ENCODE data around the gene TNFAIP3. TPM values are rescaled to one million over a fixed set of nuclear protein-coding genes. Genes with fewer than 3 reads are reported as not detected.

Gene TNFAIP3
- total and polyA plus RNA-seq, 8 donors: 7.8 to 77.0 (median 12.4) TPM

- intact Hi-C loops (cut with DNase I; ENCODE audit: low total_unique reads): no loop called here
- Histone ChIP-seq H3K27ac (peak overlapping the region in 1 of 5 donors; percentile 38), H3K9me3 (no peaks in the 10 kb centered on the region)
Observed at GRCh38 chr6:137824896-137825295, 42.2 kb upstream of the TNFAIP3 start.

GRCh38 chr6:137827411-137827940, 39.6 kb upstream of the TNFAIP3 start:
- Histone ChIP-seq H3K4me1 (peaks cover 0 to 10% (median 4%) of the 10 kb centered on the region in 4 donors), H3K27me3 (no peaks in the 10 kb centered on the region), H3K27ac (no peak overlapping the region), H3K4me3 (no peak overlapping the region), H3K36me3 (no peaks in the 10 kb centered on the region), H3K9me3 (no peaks in the 10 kb centered on the region)
- DNase-seq: no peak
- intact Hi-C loops (cut with DNase I; ENCODE audit: low total_unique reads): no loop called here
- TF ChIP-seq POLR2AphosphoS5 (IDR thresholded peaks at IDR 0.05) (no peak), POLR2A (IDR thresholded peaks at IDR 0.05) (no peak), CTCF (IDR thresholded peaks at IDR 0.05) (no peak), EP300 (IDR thresholded peaks at IDR 0.05) (no peak)
- 91 to 95% (median 92%) methylated on average over 5 of the region's 5 CpGs for WGBS, 5 donors

More at GRCh38 chr6:137824896-137825295, 42.2 kb upstream of the TNFAIP3 start:
- Histone ChIP-seq H3K27me3 (no peaks in the 10 kb centered on the region), H3K4me1 (peaks cover 0 to 26% (median 7%) of the 10 kb centered on the region in 4 donors), H3K4me3 (no peak overlapping the region), H3K36me3 (no peaks in the 10 kb centered on the region)
- WGBS, 5 donors: 77 to 86% (median 85%) methylated on average over 2 of the region's 2 CpGs
- DNase-seq: no peak
- TF ChIP-seq EP300 (IDR thresholded peaks at IDR 0.05): no peak

- Histone ChIP-seq H3K27ac (no peak overlapping the region), H3K4me3 (no peak overlapping the region), H3K27me3 (no peaks in the 10 kb centered on the region), H3K9me3 (no peaks in the 10 kb centered on the region), H3K4me1 (peaks cover 0 to 10% (median 4%) of the 10 kb centered on the region in 4 donors), H3K36me3 (no peaks in the 10 kb centered on the region)
- intact Hi-C loops (cut with DNase I; ENCODE audit: low total_unique reads): no loop called here
- DNase-seq: no peak
- WGBS, 5 donors: 85 to 93% (median 90%) methylated on average over 4 of the region's 4 CpGs
- TF ChIP-seq POLR2A (IDR thresholded peaks at IDR 0.05) (no peak), CTCF (IDR thresholded peaks at IDR 0.05) (no peak), POLR2AphosphoS5 (IDR thresholded peaks at IDR 0.05) (no peak), EP300 (IDR thresholded peaks at IDR 0.05) (no peak)
Observed at GRCh38 chr6:137827977-137828810, 38.9 kb upstream of the TNFAIP3 start.

- no peak for TF ChIP-seq POLR2A (IDR thresholded peaks at IDR 0.05)
- TF ChIP-seq EP300 (IDR thresholded peaks at IDR 0.05): no peak
- TF ChIP-seq POLR2AphosphoS5 (IDR thresholded peaks at IDR 0.05): no peak
- no peak for TF ChIP-seq CTCF (IDR thresholded peaks at IDR 0.05)
- Histone ChIP-seq H3K4me3 (no peak overlapping the region), H3K27me3 (no peaks in the 10 kb centered on the region), H3K9me3 (no peaks in the 10 kb centered on the region), H3K4me1 (no peaks in the 10 kb centered on the region), H3K27ac (no peak overlapping the region), H3K36me3 (no peaks in the 10 kb centered on the region)
- intact Hi-C loops (cut with DNase I; ENCODE audit: low total_unique reads): no loop called here
- no peak for DNase-seq
- WGBS, 5 donors: 75 to 88% (median 83%) methylated on average over 4 of the region's 4 CpGs
Observed at GRCh38 chr6:137829641-137830083, 37.4 kb upstream of the TNFAIP3 start.

- Histone ChIP-seq H3K4me1 (no peaks in the 10 kb centered on the region), H3K4me3 (no peak overlapping the region), H3K36me3 (no peaks in the 10 kb centered on the region), H3K27me3 (no peaks in the 10 kb centered on the region), H3K9me3 (no peaks in the 10 kb centered on the region), H3K27ac (no peak overlapping the region)
- intact Hi-C loops (cut with DNase I; ENCODE audit: low total_unique reads): no loop called here
- TF ChIP-seq POLR2A (IDR thresholded peaks at IDR 0.05): no peak
- no peak for TF ChIP-seq EP300 (IDR thresholded peaks at IDR 0.05)
- no peak for TF ChIP-seq POLR2AphosphoS5 (IDR thresholded peaks at IDR 0.05)
- TF ChIP-seq CTCF (IDR thresholded peaks at IDR 0.05): no peak
- no peak for DNase-seq
Observed at GRCh38 chr6:137830511-137830911, 36.5 kb upstream of the TNFAIP3 start.

Data from stomach (tissue), 9 donors.